Measurements from ENCODE around the gene KRT73. TPM values are rescaled to one million over a fixed set of nuclear protein-coding genes. Genes with fewer than 3 reads are reported as not detected.
A peak's percentile ranks its signal among the peaks of the same experiment; 100 is the strongest.

The KRT73 gene
- total RNA-seq, 3 donors from 2014 or later (not counting 1 experiment from before 2014, with no cell fraction given), result 12.4 to 92.9 (median 23.3) TPM

- H3K9me3 Mint-ChIP-seq, result no peaks in the 10 kb centered on the region
- no peak for TF ChIP-seq CTCF (IDR thresholded peaks at IDR 0.05)
- H3K36me3 Mint-ChIP-seq, result no peaks in the 10 kb centered on the region
- peaks cover 73 to 88% of the 10 kb centered on the region in 2 donors for H3K4me1 Mint-ChIP-seq
- Histone ChIP-seq H3K9me3 (ENCODE audit: control insufficient read depth, insufficient read depth, low read length) (peaks cover 3% of the 10 kb centered on the region), H3K4me1 (ENCODE audit: control insufficient read depth, insufficient read depth, low read length) (peaks cover 42% of the 10 kb centered on the region), H3K36me3 (ENCODE audit: control insufficient read depth, insufficient read depth, low read length) (no peaks in the 10 kb centered on the region), H3K27me3 (ENCODE audit: control insufficient read depth, insufficient read depth, low read length) (no peaks in the 10 kb centered on the region), H3K27ac (ENCODE audit: low read length) (peak overlapping the region; percentile 89), H3K4me3 (ENCODE audit: low read length) (no peak overlapping the region)
- ATAC-seq, result peak in 1 of 3 donors; percentile 1
- peak overlapping the region; percentile 97 to 98 for H3K27ac Mint-ChIP-seq
- intact Hi-C loops (cut with micrococcal nuclease), result loop anchor here (1.0 to 5.0 kb wide), 6 partner anchors 10 to 190 kb away; partner anchors contain the start of gene KRT1
- H3K4me3 Mint-ChIP-seq, result peak overlapping the region; percentile 84
- DNase-seq, result no peak
- H3K27me3 Mint-ChIP-seq (ENCODE audit: low read depth in 2 of 2), result no peaks in the 10 kb centered on the region
- 66% methylated on average over 4 of the region's 4 CpGs for WGBS (ENCODE audit: insufficient coverage)
These were observed 27.6 kb upstream of the KRT73 start for GRCh38 chr12:52645982-52646381.

- intact Hi-C loops (cut with micrococcal nuclease), result loop anchor here (1.0 to 5.0 kb wide), 6 partner anchors 9 to 191 kb away; partner anchors contain the start of gene KRT1
- peak overlapping the region; percentile 97 to 98 for H3K27ac Mint-ChIP-seq
- TF ChIP-seq CTCF (IDR thresholded peaks at IDR 0.05), result no peak
- H3K4me1 Mint-ChIP-seq, result peaks cover 75 to 86% of the 10 kb centered on the region in 2 donors
- H3K4me3 ChIP-seq (ENCODE audit: low read length), result no peak overlapping the region
- peaks cover 42% of the 10 kb centered on the region for H3K4me1 ChIP-seq (ENCODE audit: control insufficient read depth, insufficient read depth, low read length)
- H3K27me3 Mint-ChIP-seq (ENCODE audit: low read depth in 2 of 2), result no peaks in the 10 kb centered on the region
- 45% methylated on average over 7 of the region's 7 CpGs for WGBS (ENCODE audit: insufficient coverage)
- no peaks in the 10 kb centered on the region for H3K36me3 ChIP-seq (ENCODE audit: control insufficient read depth, insufficient read depth, low read length)
- ATAC-seq (peak; percentile 85 to 91 (median 90)), DNase-seq (peak; percentile 51 to 88)
- peaks cover 3% of the 10 kb centered on the region for H3K9me3 ChIP-seq (ENCODE audit: control insufficient read depth, insufficient read depth, low read length)
- no peaks in the 10 kb centered on the region for H3K27me3 ChIP-seq (ENCODE audit: control insufficient read depth, insufficient read depth, low read length)
- H3K36me3 Mint-ChIP-seq, result no peaks in the 10 kb centered on the region
- H3K27ac ChIP-seq (ENCODE audit: low read length), result peak overlapping the region; percentile 89
- H3K9me3 Mint-ChIP-seq, result no peaks in the 10 kb centered on the region
- peak overlapping the region; percentile 84 for H3K4me3 Mint-ChIP-seq
These were observed 26.9 kb upstream of the KRT73 start for GRCh38 chr12:52645120-52645761.

GRCh38 chr12:52644078-52644415, 25.7 kb upstream of the KRT73 start:
- peaks cover 69 to 77% of the 10 kb centered on the region in 2 donors for H3K4me1 Mint-ChIP-seq
- intact Hi-C loops (cut with micrococcal nuclease), result loop anchor here (2.0 kb wide), 2 partner anchors 57 to 85 kb away; no protein-coding TSS in a partner anchor
- DNase-seq, result no peak
- no peak for ATAC-seq
- TF ChIP-seq CTCF (IDR thresholded peaks at IDR 0.05), result no peak
- H3K9me3 Mint-ChIP-seq, result no peaks in the 10 kb centered on the region
- H3K36me3 ChIP-seq (ENCODE audit: control insufficient read depth, insufficient read depth, low read length), result no peaks in the 10 kb centered on the region
- H3K27me3 Mint-ChIP-seq (ENCODE audit: low read depth in 2 of 2), result no peaks in the 10 kb centered on the region
- WGBS (ENCODE audit: insufficient coverage), result 93% methylated on average over 6 of the region's 6 CpGs
- H3K4me1 ChIP-seq (ENCODE audit: control insufficient read depth, insufficient read depth, low read length), result peaks cover 42% of the 10 kb centered on the region
- H3K4me3 Mint-ChIP-seq, result no peak overlapping the region
- H3K36me3 Mint-ChIP-seq, result no peaks in the 10 kb centered on the region
- H3K27me3 ChIP-seq (ENCODE audit: control insufficient read depth, insufficient read depth, low read length), result no peaks in the 10 kb centered on the region
- peak overlapping the region; percentile 97 to 98 for H3K27ac Mint-ChIP-seq
- H3K27ac ChIP-seq (ENCODE audit: low read length), result peak overlapping the region; percentile 89
- no peak overlapping the region for H3K4me3 ChIP-seq (ENCODE audit: low read length)
- H3K9me3 ChIP-seq (ENCODE audit: control insufficient read depth, insufficient read depth, low read length), result peaks cover 3% of the 10 kb centered on the region

All from natural killer cell (primary cell).